H1 (cell line): ENCODE data around the gene ST3GAL3. TPM values are rescaled to one million over a fixed set of nuclear protein-coding genes. Genes with fewer than 3 reads are reported as not detected.

Source experiments
- CTCF ChIA-PET: fragments of 300-600 bp; sonication (Branson Sonifier 250); formaldehyde crosslinking; loops from one replicate; lab custom pipeline; 2021; ENCODE audit not compliant: partially characterized antibody; lab: Charles Lee
- POLR2A ChIA-PET: fragments of 300-600 bp; sonication (Branson Sonifier 250); formaldehyde crosslinking; loops from one replicate; lab custom pipeline; 2021; ENCODE audit warnings: inconsistent platforms; ENCODE audit not compliant: partially characterized antibody; lab: Charles Lee
- DNase-seq, 2 experiments: peaks; one replicate each; pipeline versions ENCODE4 v3.0.0 to v3.0.0-alpha.2; 2010 to 2022; ENCODE audit warnings: low spot score in 2 of 2, low read depth in 1 of 2, mixed read lengths in 1 of 2
- FAIRE-seq: peaks from 2 replicates; lab custom pipeline; 2011; peaks lifted over from hg19 to GRCh38; lab: Jason Lieb, UNC
- H2AFZ ChIP-seq: 2 replicates; pipeline ENCODE4 v1.8.1; 2012; ENCODE audit warnings: low read length, inconsistent platforms
- H2AK5ac ChIP-seq: 2 replicates; pipeline ENCODE4 v1.6.1; 2013; ENCODE audit warnings: low read depth, low read length
- H2BK120ac ChIP-seq: replicated peaks from 2 replicates; pipeline ENCODE3; 2013; ENCODE audit warnings: low read depth, low read length, inconsistent platforms
- H2BK12ac ChIP-seq: 2 replicates; pipeline ENCODE4 v1.6.1; 2013; ENCODE audit warnings: low read depth, low read length
- H2BK15ac ChIP-seq: 2 replicates; pipeline ENCODE4 v1.6.1; 2013; ENCODE audit warnings: low read length
- H2BK20ac ChIP-seq: 2 replicates; pipeline ENCODE4 v1.6.1; 2013; ENCODE audit warnings: low read length
- H2BK5ac ChIP-seq: 2 replicates; pipeline ENCODE4 v1.6.1; 2013; ENCODE audit warnings: low read depth, low read length
- H3K14ac ChIP-seq: 2 replicates; pipeline ENCODE4 v1.6.1; 2013; ENCODE audit warnings: inconsistent platforms; ENCODE audit not compliant: insufficient read length
- H3K18ac ChIP-seq: 2 replicates; pipeline ENCODE4 v1.6.1; 2013; ENCODE audit warnings: low read length; ENCODE audit errors: extremely low read depth
- H3K23ac ChIP-seq: 2 replicates; pipeline ENCODE4 v1.6.1; 2013; ENCODE audit warnings: inconsistent platforms; ENCODE audit not compliant: insufficient read length
- H3K23me2 ChIP-seq: 2 replicates; pipeline ENCODE4 v1.6.1; 2013; ENCODE audit warnings: low read depth, low read length
- H3K27ac ChIP-seq: 2 replicates; pipeline ENCODE4 v1.6.1; 2011; ENCODE audit warnings: low read depth, low read length, inconsistent platforms
- H3K27me3 ChIP-seq, 4 experiments: replicated peaks in 1 of 4; 1 replicate in 1 of 4; 2 replicates in 3 of 4; pipeline versions ENCODE4 v1.6.1 to v1.8.1; 2011 to 2013; ENCODE audit warnings: low read length in 3 of 4, mild to moderate bottlenecking in 3 of 4, inconsistent platforms in 2 of 4, mixed read lengths in 2 of 4, moderate library complexity in 1 of 4; ENCODE audit not compliant: control insufficient read depth in 3 of 4, insufficient read depth in 3 of 4; ENCODE audit errors: extremely low read depth in 1 of 4
- H3K36me3 ChIP-seq, 4 experiments: 2 replicates each; pipeline versions ENCODE4 v1.6.1 to v1.8.1; 2011 to 2013; ENCODE audit warnings: mild to moderate bottlenecking in 4 of 4, low read length in 3 of 4, moderate library complexity in 2 of 4, control low read depth in 1 of 4, inconsistent platforms in 1 of 4; ENCODE audit not compliant: insufficient read depth in 4 of 4, control insufficient read depth in 2 of 4
- H3K4ac ChIP-seq: replicated peaks from 2 replicates; pipeline ENCODE3; 2013; ENCODE audit warnings: low read length, low read depth, mixed read lengths, inconsistent platforms; ENCODE audit not compliant: insufficient read length
- H3K4me1 ChIP-seq, 4 experiments: replicated peaks in 1 of 4; 1 replicate in 1 of 4; 2 replicates in 3 of 4; pipeline versions ENCODE4 v1.6.1 to v1.8.1; 2011 to 2013; ENCODE audit warnings: low read length in 3 of 4, inconsistent platforms in 2 of 4, mixed read lengths in 1 of 4; ENCODE audit not compliant: insufficient read depth in 4 of 4, control insufficient read depth in 3 of 4
- H3K4me2 ChIP-seq, 2 experiments: 2 replicates each; pipeline versions ENCODE4 v1.6.1 to v1.8.1; 2011 to 2013; ENCODE audit warnings: low read depth in 2 of 2, low read length in 2 of 2, control low read depth in 1 of 2, inconsistent platforms in 1 of 2, mild to moderate bottlenecking in 1 of 2; ENCODE audit not compliant: insufficient read depth in 1 of 2
- H3K4me3 ChIP-seq, 4 experiments: fragments of 200-600, 300-600 bp in 1 of 4; sonication (generic), shearing (Covaris generic), sonication (Bioruptor Twin) in 1 of 4; 2 replicates each; pipeline versions ENCODE4 v1.5.1 to v1.8.1; 2011 to 2016; ENCODE audit warnings: low read length in 4 of 4, low read depth in 3 of 4, control low read depth in 2 of 4, inconsistent platforms in 2 of 4, mild to moderate bottlenecking in 2 of 4, mixed read lengths in 1 of 4, moderate library complexity in 1 of 4; ENCODE audit not compliant: insufficient read depth in 2 of 4; ENCODE audit errors: extremely low read depth in 1 of 4
- H3K56ac ChIP-seq: replicated peaks from 2 replicates; pipeline ENCODE3; 2013; ENCODE audit warnings: low read depth, mild to moderate bottlenecking, mixed read lengths, low read length, inconsistent platforms; ENCODE audit not compliant: insufficient read length
- H3K79me1 ChIP-seq: 2 replicates; pipeline ENCODE4 v1.6.1; 2013; ENCODE audit warnings: low read depth, low read length, control low read depth
- H3K79me2 ChIP-seq, 2 experiments: 2 replicates each; pipeline versions ENCODE4 v1.6.1 to v1.8.1; 2012 to 2013; ENCODE audit warnings: low read length in 2 of 2, mild to moderate bottlenecking in 2 of 2, inconsistent platforms in 1 of 2; ENCODE audit not compliant: insufficient read depth in 2 of 2, control insufficient read depth in 1 of 2
- H3K9ac ChIP-seq, 4 experiments: replicated peaks in 1 of 4; 1 replicate in 1 of 4; 2 replicates in 3 of 4; pipeline versions ENCODE4 v1.6.1 to v1.8.1; 2011 to 2013; ENCODE audit warnings: low read depth in 3 of 4, low read length in 3 of 4, control low read depth in 2 of 4, mild to moderate bottlenecking in 2 of 4, moderate library complexity in 2 of 4, inconsistent platforms in 1 of 4; ENCODE audit errors: extremely low read depth in 1 of 4
- H3K9me3 ChIP-seq, 2 experiments: 2 replicates each; pipeline versions ENCODE4 v1.6.1 to v1.8.1; 2012 to 2013; ENCODE audit warnings: mild to moderate bottlenecking in 2 of 2, moderate library complexity in 2 of 2, control low read depth in 1 of 2, inconsistent platforms in 1 of 2, low read depth in 1 of 2, low read length in 1 of 2, mixed read lengths in 1 of 2; ENCODE audit not compliant: insufficient read depth in 2 of 2
- H4K20me1 ChIP-seq, 2 experiments: replicated peaks in 1 of 2; 2 replicates each; pipeline versions ENCODE3 to v1.8.1; 2011 to 2013; ENCODE audit warnings: inconsistent platforms in 2 of 2, low read length in 2 of 2, mild to moderate bottlenecking in 1 of 2; ENCODE audit not compliant: insufficient read depth in 2 of 2, control insufficient read depth in 1 of 2
- H4K5ac ChIP-seq: 2 replicates; pipeline ENCODE4 v1.6.1; 2013; ENCODE audit warnings: low read length, low read depth, mixed read lengths, inconsistent platforms; ENCODE audit not compliant: insufficient read length
- H4K8ac ChIP-seq: 2 replicates; pipeline ENCODE4 v1.8.0; 2013; ENCODE audit warnings: mild to moderate bottlenecking, moderate library complexity, low read length, inconsistent platforms; ENCODE audit not compliant: insufficient read depth; ENCODE audit errors: extremely low read depth
- H4K91ac ChIP-seq: replicated peaks from 2 replicates; pipeline ENCODE3; 2013; ENCODE audit warnings: low read length, mixed read lengths, inconsistent platforms; ENCODE audit not compliant: insufficient read length
- FOSL1 ChIP-seq: IDR thresholded peaks from 2 replicates; pipeline ENCODE4 v1.6.1; 2011; ENCODE audit warnings: mild to moderate bottlenecking, low read depth, low read length, moderate library complexity; ENCODE audit not compliant: insufficient read depth
- GABPA ChIP-seq: IDR thresholded peaks from 2 replicates; pipeline ENCODE4 v1.6.1; 2011; ENCODE audit warnings: mild to moderate bottlenecking, low read length, moderate library complexity, borderline replicate concordance; ENCODE audit not compliant: insufficient read depth
- JUN ChIP-seq: IDR thresholded peaks from 2 replicates; pipeline ENCODE4 v1.6.1; 2011; ENCODE audit warnings: low read depth, mild to moderate bottlenecking, improper control_type of control experiment, low read length
- SIN3A ChIP-seq, 2 experiments: IDR thresholded peaks in 1 of 2; conservative IDR thresholded peaks in 1 of 2; 2 replicates each; pipeline ENCODE4 v1.6.1; 2011 to 2012; ENCODE audit warnings: low read length in 2 of 2, improper control_type of control experiment in 1 of 2, low read depth in 1 of 2, mild to moderate bottlenecking in 1 of 2
- SP2 ChIP-seq: IDR thresholded peaks from 2 replicates; pipeline ENCODE4 v1.6.1; 2012; ENCODE audit warnings: mild to moderate bottlenecking, low read length, inconsistent platforms
- SRF ChIP-seq: IDR thresholded peaks from 2 replicates; pipeline ENCODE4 v1.6.1; 2011; ENCODE audit warnings: mild to moderate bottlenecking, low read depth, low read length, moderate library complexity
- TBP ChIP-seq: IDR thresholded peaks from 2 replicates; pipeline ENCODE4 v1.6.1; 2011; ENCODE audit warnings: low read depth, low read length, improper control_type of control experiment
- WGBS, 2 experiments: shearing (Covaris generic) in 1 of 2; methylation state at CpG; one replicate each; pipeline versions ENCODE4 v1.1.6 to v1.1.7; 2013 to 2015; ENCODE audit warnings: low lambda C conversion rate in 2 of 2, mixed read lengths in 2 of 2, inconsistent platforms in 1 of 2, low coverage in 1 of 2, missing lambda C conversion rate in 1 of 2; ENCODE audit not compliant: insufficient replicate concordance in 2 of 2, insufficient coverage in 1 of 2, insufficient read length in 1 of 2; ENCODE audit errors: extremely low coverage in 1 of 2, missing lambda C conversion rate in 1 of 2; 5-methylcytosine and 5-hydroxymethylcytosine counted together
- polyA plus RNA-seq, 7 experiments: library from polyadenylated mRNA; depleted of rRNA in 3 of 7; stranded (reverse) in 5 of 7; unstranded in 2 of 7; fragments of >200 nt in 5 of 7; fragments of 200-250 nt in 2 of 7; gene quantifications; 1 replicate in 5 of 7; 2 replicates in 1 of 7; 4 replicates in 1 of 7; pipeline versions ENCODE4 v1.2.1 to v1.2.3, GENCODE V29; 2011 to 2013; ENCODE audit warnings: missing spikeins in 2 of 7, mixed read lengths in 2 of 7
- total RNA-seq: library from RNA; stranded (reverse); fragmentation: NEBNext Ultra II Directional; extraction: Animal tissue kit (Norgen Biotek cat#: 25700); gene quantifications from 2 replicates; pipeline ENCODE4 v1.2.1, GENCODE V29; 2021
- TF ChIP-seq, protein P1 (sequence below): IDR thresholded peaks from 2 replicates; pipeline ENCODE4 v1.6.1; 2011; ENCODE audit warnings: low read depth, mild to moderate bottlenecking, low read length; ENCODE audit not compliant: insufficient read depth

The ST3GAL3 gene
- total and polyA plus RNA-seq, 2 of the 8 experiments (the other 6 are each of a cell fraction or from before 2014, with no cell fraction given): 6.8 to 7.0 TPM

GRCh38 chr1:43965316-43965715 lies 258.0 kb downstream of the ST3GAL3 start:
- Histone ChIP-seq H3K23ac (no peak overlapping the region), H3K79me2 (peaks cover 0 to 3% of the 10 kb centered on the region in 2 experiments; a peak in 2 of 4 replicates), H3K79me1 (no peaks in the 10 kb centered on the region), H3K56ac (no peak overlapping the region), H3K4ac (no peak overlapping the region), H3K27ac (no peak overlapping the region), H3K27me3 (no peaks in the 10 kb centered on the region), H4K8ac (no peak overlapping the region), H3K4me2 (no peak overlapping the region), H2BK120ac (no peak overlapping the region), H3K4me3 (no peak overlapping the region), H2AFZ (no peak overlapping the region), H3K9me3 (no peaks in the 10 kb centered on the region), H2AK5ac (no peak overlapping the region), H3K23me2 (peaks cover 10% of the 10 kb centered on the region; the same call in 1 of the 2 replicates), H2BK5ac (no peak overlapping the region), H3K18ac (no peak overlapping the region), H3K14ac (no peak overlapping the region), H3K36me3 (peaks cover 0 to 4% (median 0%) of the 10 kb centered on the region in 4 experiments; a peak in 1 of 8 replicates)
- CTCF ChIA-PET: interaction anchor here (9.2 kb wide), 1 partner anchor 19 kb away, joined by 79 read pairs; the partner anchor contains the start of gene IPO13
- no peak for DNase-seq
- TF ChIP-seq, protein P1, sequence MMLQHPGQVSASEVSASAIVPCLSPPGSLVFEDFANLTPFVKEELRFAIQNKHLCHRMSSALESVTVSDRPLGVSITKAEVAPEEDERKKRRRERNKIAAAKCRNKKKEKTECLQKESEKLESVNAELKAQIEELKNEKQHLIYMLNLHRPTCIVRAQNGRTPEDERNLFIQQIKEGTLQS: no peak
- TF ChIP-seq TBP (no peak), SRF (no peak), GABPA (no peak), JUN (no peak), SP2 (no peak), SIN3A (conservative IDR thresholded peaks at IDR 0.05 in 1 of 2, IDR thresholded peaks at IDR 0.05 in 1 of 2; ENCODE audit: low read depth in 1 of 2, low read length in 2 of 2) (no peak), FOSL1 (no peak)
- TF ChIP-seq, all 59 proteins: peak for 0
- POLR2A ChIA-PET: no interaction called here
- H2BK15ac ChIP-seq: no peak overlapping the region
- no peak overlapping the region for H4K5ac ChIP-seq
- no peak overlapping the region for H2BK20ac ChIP-seq
- no peak overlapping the region for H3K9ac ChIP-seq
- WGBS, 2 experiments: 97% methylated on average over 2 of the region's 3 CpGs; no CpG with 5 or more reads in 1 of the 2 experiments
- FAIRE-seq: no peak
- no peak overlapping the region for H4K91ac ChIP-seq
- no peak overlapping the region for H2BK12ac ChIP-seq
- no peaks in the 10 kb centered on the region for H3K4me1 ChIP-seq
- H4K20me1 ChIP-seq: peaks cover 0 to 5% of the 10 kb centered on the region in 2 experiments
